HG03196 (cell line): ENCODE data around the gene NDUFA11.

Experiments
- ATAC-seq: cut with Tn5 transposase; IDR thresholded peaks from one replicate; pipeline ENCODE4 v1.9.1; 2021; ENCODE audit not compliant: unreplicated experiment

NDUFA11 gene

DNA sequence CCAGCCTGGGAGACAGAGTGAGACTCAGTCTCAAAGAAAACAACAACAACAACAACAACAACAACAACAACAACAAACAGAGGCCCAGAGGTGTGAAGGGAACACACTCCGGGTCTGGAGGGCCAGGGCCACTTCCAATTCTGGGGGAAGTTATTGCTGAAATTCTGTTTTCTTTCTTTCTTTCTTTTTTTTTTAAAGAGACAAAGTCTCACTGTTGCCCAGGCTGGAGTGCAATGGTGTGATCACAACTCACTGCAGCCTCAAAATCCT is 7.0 kb upstream of the NDUFA11 start:
- ATAC-seq: no peak

GRCh38 chr19:5908773-5909442 is 5.3 kb upstream of the NDUFA11 start:
- ATAC-seq: no peak

GRCh38 chr19:5907241-5907640 is 3.7 kb upstream of the NDUFA11 start:
- ATAC-seq: no peak

GRCh38 chr19:5905114-5905778 is 1.7 kb upstream of the NDUFA11 start:
- no peak for ATAC-seq

DNA sequence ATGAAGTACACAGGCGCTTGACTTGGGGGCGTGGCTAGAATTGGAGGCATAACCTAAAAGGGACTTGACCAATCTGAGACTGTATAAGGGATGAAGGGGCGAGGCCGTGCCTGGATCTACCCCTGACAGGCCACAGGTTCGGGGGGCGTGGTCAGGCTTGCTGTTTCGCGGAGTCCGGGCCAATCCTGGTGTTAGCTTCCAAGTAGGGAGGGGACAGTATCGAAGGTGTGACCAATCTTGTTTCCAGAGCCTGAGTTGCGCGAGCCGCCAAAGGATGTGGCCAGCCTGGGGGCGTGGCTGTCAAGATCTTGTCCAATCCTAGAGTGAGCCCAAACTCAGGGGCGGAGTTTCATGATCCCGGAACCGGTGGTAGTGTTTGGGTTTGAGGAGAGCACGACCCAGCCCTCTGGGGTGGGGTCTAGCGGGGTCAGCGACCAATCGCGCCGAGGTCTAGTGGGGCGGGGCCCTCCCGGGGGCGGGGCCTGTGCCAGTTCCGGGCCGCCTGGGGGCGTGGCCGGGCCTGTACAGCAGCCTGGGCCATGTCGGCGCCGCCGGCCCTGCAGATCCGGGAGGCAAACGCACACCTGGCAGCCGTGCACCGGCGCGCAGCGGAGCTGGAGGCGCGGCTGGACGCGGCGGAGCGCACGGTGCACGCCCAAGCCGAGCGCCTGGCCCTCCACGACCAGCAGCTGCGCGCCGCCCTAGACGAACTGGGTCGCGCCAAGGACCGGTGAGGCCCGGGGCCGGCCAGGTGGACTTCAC is 943 bp upstream of the NDUFA11 start, which contains the start of gene VMAC:
VMAC (plus strand) TSS at position 521 of the 762 bp plus-strand sequence; CDS start at position 540, 19 bp downstream.
- peak; percentile 77 for ATAC-seq

DNA sequence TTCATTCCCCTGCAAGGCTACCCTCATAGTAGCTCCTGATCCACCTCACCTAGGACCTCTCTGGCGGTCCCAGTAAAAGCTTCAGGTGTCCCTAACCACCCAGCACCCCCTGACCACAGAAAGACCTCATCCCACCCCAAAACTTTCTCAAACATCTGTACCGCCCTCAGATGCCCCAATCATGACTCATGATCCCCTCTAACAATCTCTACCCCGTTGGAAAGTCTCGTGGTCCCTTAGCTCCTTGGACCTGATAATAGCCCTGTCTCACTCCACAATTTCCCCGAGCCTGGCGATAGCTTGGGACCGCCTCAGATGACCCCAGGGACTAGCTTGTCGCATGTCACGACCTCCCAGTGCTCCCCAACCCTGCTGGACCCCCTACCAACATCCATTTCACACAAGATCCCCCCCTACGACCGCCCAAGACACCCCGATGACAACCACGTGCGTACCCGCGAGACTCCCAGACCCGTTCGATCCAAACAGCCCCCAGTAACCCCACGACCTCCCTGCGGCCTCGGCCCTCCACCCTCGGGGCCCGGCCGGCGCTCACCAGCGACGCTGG is 450 bp downstream of the NDUFA11 start:
- no peak for ATAC-seq

DNA sequence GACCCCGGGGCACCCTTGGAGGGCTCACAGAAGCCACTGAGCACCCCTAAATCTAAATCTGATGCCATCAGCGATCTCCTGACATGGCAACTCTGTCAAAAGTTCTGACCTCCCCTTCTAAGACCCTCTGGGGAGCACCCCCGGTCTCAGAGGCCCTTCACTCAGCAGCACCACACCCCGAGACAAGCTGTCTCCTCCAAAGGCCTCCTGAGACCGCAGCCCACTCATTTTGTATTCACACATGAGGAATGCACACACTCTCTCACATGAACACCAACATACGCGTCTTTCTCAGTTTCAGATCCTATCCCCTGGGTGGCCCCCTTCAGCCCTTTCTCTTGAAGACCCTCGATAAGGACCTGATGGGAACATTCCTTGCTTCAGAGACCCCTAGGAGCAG is 2.6 kb downstream of the NDUFA11 start:
- ATAC-seq: no peak

GRCh38 chr19:5899728-5900526 is 3.7 kb downstream of the NDUFA11 start:
- ATAC-seq: no peak

- ATAC-seq: no peak
Measured at GRCh38 chr19:5897189-5897969, 6.2 kb downstream of the NDUFA11 start.

DNA sequence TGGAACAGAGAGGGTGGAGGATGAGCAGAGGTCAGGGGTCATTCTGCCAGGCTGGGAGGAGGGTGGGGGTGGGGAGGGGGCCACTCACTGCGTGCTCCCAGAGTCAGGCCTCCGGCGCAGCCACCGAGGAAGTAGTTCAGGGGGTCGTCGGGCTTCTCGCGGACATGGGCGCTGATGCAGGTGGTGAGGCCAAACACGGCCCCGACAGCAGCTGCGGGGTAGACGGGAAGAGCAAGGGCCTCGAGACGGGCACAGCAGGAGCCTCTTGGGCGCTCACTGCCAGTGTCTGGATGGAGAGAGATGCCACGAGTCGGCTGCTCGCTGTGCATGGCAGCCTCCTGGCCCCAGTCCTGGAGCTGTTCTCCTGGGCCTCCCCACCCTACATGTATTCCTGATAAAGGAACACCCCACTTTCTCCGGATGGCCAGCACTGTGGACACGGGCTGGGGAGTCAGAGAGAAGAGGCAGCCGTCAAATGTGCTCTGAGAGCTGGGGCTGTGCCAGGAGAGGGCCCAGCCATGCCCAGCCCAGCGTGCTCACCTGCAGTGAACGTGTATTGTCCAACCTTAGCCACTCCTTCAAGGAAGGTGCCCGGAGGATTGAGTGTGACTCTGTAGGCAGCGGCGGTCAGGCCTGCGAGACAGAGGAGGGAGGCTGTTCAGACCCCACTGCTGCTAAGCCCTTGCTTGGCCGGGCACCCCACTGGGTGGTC is 7.1 kb downstream of the NDUFA11 start:
- ATAC-seq: no peak

DNA sequence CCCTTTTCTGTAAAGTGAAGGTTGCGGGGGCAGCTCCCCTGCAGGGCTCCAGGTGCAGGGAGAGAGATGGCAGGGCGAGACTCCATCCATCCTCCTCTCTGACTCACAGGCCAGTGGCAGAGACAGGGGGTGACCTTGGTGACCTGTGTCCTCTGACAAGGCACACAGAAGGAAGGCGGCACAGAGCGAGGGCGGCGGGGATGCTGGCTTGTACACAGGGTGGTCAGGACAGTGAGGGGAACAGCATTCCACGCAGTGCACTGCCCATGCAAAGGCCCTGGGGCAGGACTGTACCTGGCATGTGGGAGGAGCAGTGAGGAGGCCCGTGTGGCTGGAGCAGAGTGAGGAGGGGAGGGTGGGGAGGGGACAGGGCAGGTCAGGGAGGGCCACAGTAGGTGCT is 7.7 kb downstream of the NDUFA11 start:
- ATAC-seq: no peak

- no peak for ATAC-seq
Measured at GRCh38 chr19:5895409-5895808, 8.2 kb downstream of the NDUFA11 start.

DNA sequence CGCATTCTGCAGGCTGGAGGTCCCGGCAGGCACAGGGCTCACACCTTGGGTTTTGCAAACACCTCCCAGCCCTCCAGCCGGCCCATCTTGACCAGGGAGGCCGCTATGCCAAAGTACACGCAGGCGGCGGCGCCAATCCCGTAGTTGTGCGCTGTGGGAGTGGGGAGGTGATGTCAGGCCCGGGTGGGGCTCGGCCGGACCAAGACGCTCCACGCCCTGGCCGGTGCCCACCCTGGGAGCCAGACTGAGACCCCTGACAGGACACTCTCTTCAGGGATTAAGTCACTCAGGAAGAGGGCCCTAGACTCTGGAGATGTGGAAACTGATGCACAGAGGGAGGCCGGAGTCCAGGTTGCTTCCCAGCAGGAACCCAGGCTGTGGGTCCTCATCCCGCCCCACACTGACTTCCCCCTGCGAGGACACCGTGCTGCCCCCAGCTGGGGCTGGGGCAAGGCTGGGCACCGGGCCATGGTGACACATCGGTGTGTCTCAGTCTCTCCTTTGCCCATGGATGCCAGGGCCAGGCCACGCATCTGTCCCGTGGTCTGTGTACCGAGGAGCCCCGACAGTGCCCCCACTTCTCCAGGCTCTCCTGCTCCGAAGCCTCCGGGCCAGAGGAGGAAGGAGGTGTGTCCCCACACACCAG is 8.8 kb downstream of the NDUFA11 start:
- ATAC-seq: no peak

DNA sequence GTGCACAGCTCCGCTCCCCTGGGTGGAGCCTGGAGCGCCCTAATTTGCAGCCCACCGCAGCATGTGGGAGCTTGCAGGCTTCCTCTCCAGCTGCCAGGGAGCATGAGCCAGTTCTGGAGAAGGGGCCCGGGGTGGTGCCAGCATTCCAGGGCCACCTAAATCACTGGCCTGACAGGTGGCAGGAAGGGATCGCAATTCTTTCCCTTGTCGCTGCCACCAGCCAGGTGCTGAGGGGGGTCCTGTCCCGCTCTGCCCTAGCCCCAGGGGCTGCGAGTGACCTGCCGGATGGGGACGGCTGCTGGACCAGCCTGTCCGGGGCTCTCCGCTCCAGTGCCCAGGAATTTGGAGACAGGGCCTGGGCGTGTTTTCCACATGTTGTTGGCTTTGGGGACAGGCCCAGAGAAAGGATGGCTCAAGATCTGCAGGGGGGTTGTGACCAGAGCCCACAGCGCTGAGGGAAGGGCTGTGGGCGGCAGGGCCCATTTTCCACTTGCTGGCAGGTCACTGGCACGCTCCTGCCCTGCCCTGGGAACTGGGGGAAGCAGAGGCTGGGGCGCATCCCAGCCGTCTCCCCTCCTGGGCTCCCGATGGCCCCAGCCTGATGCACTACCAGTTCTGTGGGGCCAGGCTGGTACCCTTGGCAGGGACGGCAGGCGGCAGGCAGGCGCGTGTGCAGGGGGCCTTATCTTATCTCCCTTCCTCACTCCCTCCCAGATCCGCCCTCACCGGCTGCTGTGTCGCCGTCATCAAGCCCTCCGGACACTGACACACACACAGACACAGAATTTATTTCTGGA is 9.5 kb downstream of the NDUFA11 start:
- no peak for ATAC-seq

- ATAC-seq: no peak
Measured at GRCh38 chr19:5893296-5893903, 10.2 kb downstream of the NDUFA11 start.

GRCh38 chr19:5892772-5893275 is 10.8 kb downstream of the NDUFA11 start:
- ATAC-seq: no peak

DNA sequence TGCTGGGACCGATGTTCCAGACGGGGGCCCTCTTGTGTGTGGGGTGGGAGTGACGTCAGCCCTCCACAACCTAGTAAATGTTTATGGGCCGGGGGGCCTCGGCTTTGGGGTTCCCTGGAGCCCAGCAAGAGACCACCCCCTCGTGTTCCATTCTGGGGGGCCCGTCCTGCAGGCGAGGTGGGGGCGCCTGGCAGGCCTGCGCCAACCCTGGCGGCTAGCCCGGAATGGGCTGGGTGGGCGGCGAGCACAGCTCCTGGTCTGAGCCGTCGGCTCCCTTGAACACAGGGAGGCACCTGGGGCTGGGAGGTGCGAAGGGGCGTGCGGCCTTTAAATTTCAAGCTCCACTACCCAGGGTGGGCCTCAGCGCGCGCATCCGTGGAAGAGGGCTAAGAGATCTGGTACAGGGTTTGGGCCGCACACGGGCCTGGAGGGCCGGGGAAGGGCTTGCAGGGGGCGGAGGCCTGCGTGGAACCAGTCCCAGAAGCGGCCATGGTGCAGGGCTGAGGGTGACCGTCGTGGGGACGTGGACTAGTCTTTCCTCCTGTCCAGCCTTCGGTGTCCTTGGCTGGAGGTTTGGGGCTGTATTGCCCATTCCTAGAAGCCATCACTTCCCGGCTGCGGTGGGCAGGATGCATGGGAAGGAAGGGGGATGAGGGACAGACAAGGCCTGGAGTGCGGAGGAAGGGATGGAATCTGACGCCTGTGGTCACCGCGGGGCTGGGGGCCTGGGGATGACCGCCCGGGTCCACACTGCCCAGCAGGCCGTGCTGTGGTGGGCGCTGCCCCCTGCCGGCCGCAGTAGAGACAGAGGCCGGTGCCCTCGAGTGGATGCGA is 11.4 kb downstream of the NDUFA11 start:
- no peak for ATAC-seq
